Measurements from ENCODE around the gene UBXN6.

UBXN6 gene

DNA sequence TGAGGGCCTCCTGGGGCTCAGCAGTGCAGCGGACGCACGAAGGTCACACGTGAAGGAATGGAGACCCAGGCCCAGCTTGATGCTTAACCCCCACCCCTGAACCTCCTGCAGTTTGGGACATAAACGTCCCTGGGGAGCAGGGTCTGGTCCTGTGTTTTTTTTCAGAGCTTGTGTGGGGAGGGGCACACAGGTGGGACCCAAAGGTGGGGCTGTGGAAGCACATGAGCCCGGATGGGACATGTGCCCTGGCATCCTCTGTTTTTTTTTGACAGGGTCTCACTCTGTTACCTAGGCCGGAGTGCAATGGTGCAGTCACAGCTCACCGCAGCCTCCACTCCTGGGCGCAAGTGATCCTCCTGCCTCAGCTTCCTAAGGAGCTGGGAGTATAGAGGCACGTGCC, 20.5 kb downstream of the UBXN6 start:
- Histone ChIP-seq H3K9ac (ENCODE audit: low read length) (no peak overlapping the region), H3K4me1 (ENCODE audit: control insufficient read depth, insufficient read depth, low read length) (no peaks in the 10 kb centered on the region), H3K27me3 (ENCODE audit: control insufficient read depth, insufficient read depth, low read length) (no peaks in the 10 kb centered on the region), H3K27ac (ENCODE audit: low read depth, low read length) (no peak overlapping the region), H3K4me3 (ENCODE audit: low read length) (no peak overlapping the region), H3K36me3 (ENCODE audit: control insufficient read depth, insufficient read depth, low read length) (peaks cover 2% of the 10 kb centered on the region)

DNA sequence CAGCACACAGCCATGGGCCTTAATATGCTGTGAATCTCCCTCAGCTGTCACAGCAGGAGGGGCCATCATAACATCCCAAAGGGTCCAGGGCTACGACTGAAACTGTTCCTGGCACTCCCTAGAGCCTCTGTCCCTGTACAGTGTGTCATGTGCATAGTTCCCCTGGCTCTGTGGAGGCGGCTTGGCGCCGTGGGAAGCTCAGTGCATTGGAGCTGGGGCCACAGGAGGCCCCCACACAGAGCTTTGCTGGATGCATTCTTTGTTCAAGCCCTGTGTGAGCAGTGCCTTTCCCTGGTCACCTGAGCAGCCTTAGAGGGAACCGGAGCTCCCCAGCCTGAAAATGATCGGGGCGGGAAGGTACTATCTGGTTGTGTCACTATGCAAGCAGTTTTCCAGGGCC, 21.4 kb downstream of the UBXN6 start:
- H3K4me3 ChIP-seq (ENCODE audit: low read length), result no peak overlapping the region
- H3K27me3 ChIP-seq (ENCODE audit: control insufficient read depth, insufficient read depth, low read length), result no peaks in the 10 kb centered on the region
- no peaks in the 10 kb centered on the region for H3K4me1 ChIP-seq (ENCODE audit: control insufficient read depth, insufficient read depth, low read length)
- peaks cover 2% of the 10 kb centered on the region for H3K36me3 ChIP-seq (ENCODE audit: control insufficient read depth, insufficient read depth, low read length)
- H3K27ac ChIP-seq (ENCODE audit: low read depth, low read length), result no peak overlapping the region
- no peak overlapping the region for H3K9ac ChIP-seq (ENCODE audit: low read length)

DNA sequence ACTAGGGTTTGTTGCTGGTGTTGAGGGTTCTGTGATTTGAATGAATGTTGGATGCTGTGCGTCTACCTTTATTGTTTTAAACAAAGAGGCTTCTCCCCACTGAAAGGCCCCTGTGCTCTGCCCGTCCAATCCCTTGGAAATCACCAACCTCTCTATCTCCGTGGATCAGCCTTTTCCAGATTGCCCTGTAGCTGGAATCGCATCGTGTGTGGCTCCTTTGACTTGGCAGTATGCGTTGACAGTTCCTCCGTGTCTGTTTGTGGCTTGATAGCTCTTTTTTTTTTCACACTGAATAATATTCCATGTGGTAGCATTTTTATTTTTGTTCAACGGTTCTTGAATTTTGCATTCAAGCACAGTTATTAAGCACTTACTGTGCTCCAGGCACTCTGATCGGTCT, 23.2 kb downstream of the UBXN6 start:
- no peak overlapping the region for H3K4me3 ChIP-seq (ENCODE audit: low read length)
- no peaks in the 10 kb centered on the region for H3K27me3 ChIP-seq (ENCODE audit: control insufficient read depth, insufficient read depth, low read length)
- H3K36me3 ChIP-seq (ENCODE audit: control insufficient read depth, insufficient read depth, low read length), result peaks cover 5% of the 10 kb centered on the region
- H3K9ac ChIP-seq (ENCODE audit: low read length), result no peak overlapping the region
- H3K4me1 ChIP-seq (ENCODE audit: control insufficient read depth, insufficient read depth, low read length), result no peaks in the 10 kb centered on the region
- no peak overlapping the region for H3K27ac ChIP-seq (ENCODE audit: low read depth, low read length)

DNA sequence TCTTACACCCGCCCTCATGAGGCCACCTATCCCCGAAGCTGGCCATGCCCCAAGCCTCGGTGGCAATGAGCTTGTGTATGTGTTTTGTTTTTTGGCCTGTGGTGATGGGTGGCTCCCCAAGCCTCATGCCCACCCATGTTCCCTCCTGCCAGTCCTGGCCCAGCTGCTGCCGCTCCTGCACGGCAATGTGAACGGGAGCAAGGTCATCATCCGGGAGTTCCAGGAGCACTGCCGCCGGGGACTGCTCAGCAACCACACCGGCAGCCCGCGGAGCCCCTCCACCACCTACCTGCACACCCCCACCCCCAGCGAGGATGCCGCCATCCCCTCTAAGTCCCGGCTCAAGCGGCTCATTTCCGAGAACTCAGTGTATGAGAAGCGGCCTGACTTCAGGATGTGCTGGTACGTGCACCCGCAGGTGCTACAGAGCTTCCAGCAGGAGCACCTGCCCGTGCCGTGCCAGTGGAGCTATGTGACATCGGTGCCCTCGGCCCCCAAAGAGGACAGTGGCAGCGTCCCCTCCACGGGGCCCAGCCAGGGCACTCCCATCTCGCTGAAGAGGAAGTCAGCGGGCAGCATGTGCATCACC, 24.6 kb downstream of the UBXN6 start:
- peaks cover 5% of the 10 kb centered on the region for H3K36me3 ChIP-seq (ENCODE audit: control insufficient read depth, insufficient read depth, low read length)
- H3K4me3 ChIP-seq (ENCODE audit: low read length), result no peak overlapping the region
- H3K27ac ChIP-seq (ENCODE audit: low read depth, low read length), result no peak overlapping the region
- H3K9ac ChIP-seq (ENCODE audit: low read length), result no peak overlapping the region
- no peaks in the 10 kb centered on the region for H3K4me1 ChIP-seq (ENCODE audit: control insufficient read depth, insufficient read depth, low read length)
- H3K27me3 ChIP-seq (ENCODE audit: control insufficient read depth, insufficient read depth, low read length), result no peaks in the 10 kb centered on the region

DNA sequence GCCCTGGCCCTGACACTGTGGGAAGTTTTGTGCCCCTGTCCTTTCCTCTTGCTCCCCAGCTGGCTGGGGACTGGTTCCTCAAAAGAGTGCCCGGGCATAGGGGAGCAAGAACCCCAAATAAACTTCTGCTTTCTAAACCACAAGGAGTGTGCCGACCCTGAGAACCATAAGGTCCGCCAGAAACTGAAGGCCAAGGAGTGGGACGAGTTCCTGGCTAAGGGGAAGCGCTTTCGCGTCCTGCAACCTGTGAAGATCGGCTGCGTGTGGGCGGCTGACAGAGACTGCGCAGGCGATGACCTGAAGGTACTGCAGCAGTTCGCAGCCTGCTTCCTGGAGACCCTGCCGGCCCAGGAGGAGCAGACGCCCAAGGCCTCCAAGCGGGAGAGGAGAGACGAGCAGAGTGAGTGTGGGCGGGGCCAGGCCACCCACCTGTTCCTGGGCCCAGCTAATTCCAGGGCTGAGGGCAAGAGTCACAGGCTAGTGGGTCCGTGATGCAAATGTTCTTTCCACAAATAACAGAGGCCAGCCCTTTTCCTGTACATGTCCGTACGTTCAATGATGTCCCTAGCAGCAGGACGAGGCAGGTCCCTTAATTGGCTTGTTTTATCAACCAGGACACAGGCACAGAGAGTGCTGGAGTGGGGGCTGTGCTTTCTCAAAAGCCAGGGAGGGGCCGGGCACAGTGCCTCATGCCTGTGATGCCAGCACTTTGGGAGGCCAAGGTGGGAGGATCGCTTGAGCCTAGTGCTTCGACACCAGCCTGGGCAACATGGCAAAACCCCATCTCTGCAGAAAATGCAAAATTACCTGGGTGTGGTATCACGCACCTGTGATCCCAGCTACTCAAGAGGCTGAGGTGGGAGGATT, 25.6 kb downstream of the UBXN6 start:
- Histone ChIP-seq H3K27me3 (ENCODE audit: control insufficient read depth, insufficient read depth, low read length) (no peaks in the 10 kb centered on the region), H3K9ac (ENCODE audit: low read length) (no peak overlapping the region), H3K36me3 (ENCODE audit: control insufficient read depth, insufficient read depth, low read length) (peaks cover 5% of the 10 kb centered on the region), H3K27ac (ENCODE audit: low read depth, low read length) (no peak overlapping the region), H3K4me3 (ENCODE audit: low read length) (no peak overlapping the region), H3K4me1 (ENCODE audit: control insufficient read depth, insufficient read depth, low read length) (no peaks in the 10 kb centered on the region)

DNA sequence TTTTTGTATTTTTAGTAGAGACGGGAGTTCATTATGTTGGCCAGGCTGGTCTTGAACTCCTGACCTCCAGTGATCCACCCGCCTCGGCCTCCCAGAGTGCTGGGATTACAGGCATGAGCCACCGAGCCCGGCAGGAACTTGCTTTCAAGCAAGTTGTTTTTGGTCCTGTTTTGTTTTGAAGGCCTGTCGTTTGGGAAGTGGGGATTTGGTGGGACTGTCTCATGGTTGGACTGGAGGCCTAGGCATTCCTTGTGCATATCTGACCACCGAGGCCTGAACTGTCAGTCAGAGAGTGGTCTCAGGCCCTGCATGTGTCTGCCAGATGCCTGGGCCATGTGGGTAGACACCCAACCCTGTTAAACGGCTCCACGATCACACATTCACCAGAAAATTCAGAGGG, 26.3 kb downstream of the UBXN6 start:
- no peaks in the 10 kb centered on the region for H3K27me3 ChIP-seq (ENCODE audit: control insufficient read depth, insufficient read depth, low read length)
- peaks cover 5% of the 10 kb centered on the region for H3K36me3 ChIP-seq (ENCODE audit: control insufficient read depth, insufficient read depth, low read length)
- H3K27ac ChIP-seq (ENCODE audit: low read depth, low read length), result no peak overlapping the region
- no peak overlapping the region for H3K4me3 ChIP-seq (ENCODE audit: low read length)
- no peaks in the 10 kb centered on the region for H3K4me1 ChIP-seq (ENCODE audit: control insufficient read depth, insufficient read depth, low read length)
- no peak overlapping the region for H3K9ac ChIP-seq (ENCODE audit: low read length)

DNA sequence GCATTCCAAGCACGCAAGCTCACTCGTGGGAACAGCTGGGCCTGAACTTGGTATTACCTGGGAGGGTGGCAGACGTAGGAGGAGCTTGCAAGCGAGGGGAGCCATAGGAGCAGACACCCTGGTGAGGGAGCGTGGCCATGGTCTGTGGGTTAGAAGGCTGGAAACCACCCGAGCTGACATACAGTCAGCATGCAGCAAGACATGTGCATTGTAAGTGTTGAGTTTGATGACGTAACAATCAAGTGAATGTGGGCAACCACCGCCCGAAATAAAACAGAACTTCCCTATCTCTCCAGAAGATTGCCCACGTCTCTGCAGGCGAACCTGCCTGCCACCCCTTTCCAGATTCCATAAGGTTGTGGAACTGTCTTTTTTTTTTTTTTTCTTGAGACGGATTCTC, 26.8 kb downstream of the UBXN6 start:
- Histone ChIP-seq H3K36me3 (ENCODE audit: control insufficient read depth, insufficient read depth, low read length) (peaks cover 5% of the 10 kb centered on the region), H3K27ac (ENCODE audit: low read depth, low read length) (no peak overlapping the region), H3K4me3 (ENCODE audit: low read length) (no peak overlapping the region), H3K27me3 (ENCODE audit: control insufficient read depth, insufficient read depth, low read length) (no peaks in the 10 kb centered on the region), H3K4me1 (ENCODE audit: control insufficient read depth, insufficient read depth, low read length) (no peaks in the 10 kb centered on the region), H3K9ac (ENCODE audit: low read length) (no peak overlapping the region)

DNA sequence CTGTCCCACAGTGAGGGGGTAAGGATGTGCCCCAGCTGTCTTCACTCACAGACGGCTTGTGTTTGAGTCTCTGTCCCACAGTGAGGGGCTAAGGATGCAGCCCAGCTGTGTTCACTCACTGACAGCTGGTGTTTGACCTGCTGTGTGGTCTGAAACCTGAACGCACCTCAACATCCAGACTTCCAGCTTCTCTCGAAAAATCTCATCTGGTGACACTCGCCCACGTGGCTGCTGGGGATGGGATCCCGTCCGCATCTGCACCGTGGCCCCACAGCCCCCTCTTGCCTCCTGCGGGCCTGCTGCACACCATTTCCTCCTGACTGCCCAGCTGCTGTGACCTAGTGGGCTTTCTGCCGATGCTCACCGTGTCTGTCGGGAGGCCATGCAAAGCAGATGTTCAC, 27.8 kb downstream of the UBXN6 start:
- Histone ChIP-seq H3K27me3 (ENCODE audit: control insufficient read depth, insufficient read depth, low read length) (no peaks in the 10 kb centered on the region), H3K27ac (ENCODE audit: low read depth, low read length) (no peak overlapping the region), H3K4me1 (ENCODE audit: control insufficient read depth, insufficient read depth, low read length) (no peaks in the 10 kb centered on the region), H3K4me3 (ENCODE audit: low read length) (no peak overlapping the region), H3K9ac (ENCODE audit: low read length) (no peak overlapping the region), H3K36me3 (ENCODE audit: control insufficient read depth, insufficient read depth, low read length) (peaks cover 5% of the 10 kb centered on the region)

DNA sequence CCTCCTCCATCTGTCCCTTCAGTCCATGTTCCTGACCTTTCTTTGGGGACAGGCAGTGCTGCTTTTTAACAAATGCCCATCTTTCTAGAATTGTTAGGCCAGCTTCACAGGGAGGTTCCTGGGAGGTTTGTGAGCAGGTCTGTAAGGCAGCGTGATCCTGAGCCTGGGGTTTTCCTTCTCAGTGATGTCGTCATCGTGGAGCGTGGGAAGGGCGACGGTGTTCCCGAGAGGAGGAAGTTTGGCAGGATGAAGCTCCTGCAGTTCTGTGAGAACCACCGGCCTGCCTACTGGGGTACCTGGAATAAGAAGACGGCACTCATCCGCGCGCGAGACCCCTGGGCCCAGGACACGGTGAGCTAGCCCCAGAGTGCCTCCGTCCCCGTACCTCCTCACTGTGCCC, 28.3 kb downstream of the UBXN6 start:
- no peak overlapping the region for H3K4me3 ChIP-seq (ENCODE audit: low read length)
- H3K27me3 ChIP-seq (ENCODE audit: control insufficient read depth, insufficient read depth, low read length), result no peaks in the 10 kb centered on the region
- no peak overlapping the region for H3K27ac ChIP-seq (ENCODE audit: low read depth, low read length)
- H3K9ac ChIP-seq (ENCODE audit: low read length), result no peak overlapping the region
- peaks cover 5% of the 10 kb centered on the region for H3K36me3 ChIP-seq (ENCODE audit: control insufficient read depth, insufficient read depth, low read length)
- H3K4me1 ChIP-seq (ENCODE audit: control insufficient read depth, insufficient read depth, low read length), result no peaks in the 10 kb centered on the region

DNA sequence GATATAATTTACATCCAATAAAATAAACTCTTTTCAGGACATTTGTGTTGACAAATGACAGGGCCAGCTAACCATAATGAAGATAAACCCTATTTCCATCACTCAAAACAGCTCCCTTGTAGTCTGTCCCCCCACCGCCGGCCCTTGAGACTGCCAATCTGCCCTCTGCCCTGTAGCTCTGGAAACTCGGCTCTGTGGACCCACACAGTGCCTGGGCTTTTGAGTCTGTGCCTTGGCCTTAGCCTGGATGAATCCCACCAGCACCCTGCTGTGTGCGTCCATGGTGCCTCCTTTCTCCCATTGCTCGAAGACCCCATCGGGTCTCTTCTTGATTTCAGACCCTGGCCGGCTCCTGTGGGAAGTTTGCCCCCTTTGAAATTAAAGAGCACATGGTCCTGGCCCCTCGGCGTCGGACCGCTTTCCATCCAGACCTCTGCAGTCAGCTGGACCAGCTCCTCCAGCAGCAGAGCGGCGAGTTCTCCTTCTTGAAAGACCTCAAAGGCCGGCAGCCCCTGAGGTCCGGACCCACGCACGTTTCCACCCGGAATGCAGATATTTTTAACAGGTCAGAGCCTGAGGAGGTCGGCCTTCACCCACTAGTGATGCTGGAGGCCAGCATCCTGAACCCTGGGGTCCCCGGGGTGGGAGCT, 29.1 kb downstream of the UBXN6 start:
- Histone ChIP-seq H3K9ac (ENCODE audit: low read length) (no peak overlapping the region), H3K4me1 (ENCODE audit: control insufficient read depth, insufficient read depth, low read length) (no peaks in the 10 kb centered on the region), H3K27me3 (ENCODE audit: control insufficient read depth, insufficient read depth, low read length) (no peaks in the 10 kb centered on the region), H3K27ac (ENCODE audit: low read depth, low read length) (no peak overlapping the region), H3K36me3 (ENCODE audit: control insufficient read depth, insufficient read depth, low read length) (peaks cover 5% of the 10 kb centered on the region), H3K4me3 (ENCODE audit: low read length) (no peak overlapping the region)

DNA sequence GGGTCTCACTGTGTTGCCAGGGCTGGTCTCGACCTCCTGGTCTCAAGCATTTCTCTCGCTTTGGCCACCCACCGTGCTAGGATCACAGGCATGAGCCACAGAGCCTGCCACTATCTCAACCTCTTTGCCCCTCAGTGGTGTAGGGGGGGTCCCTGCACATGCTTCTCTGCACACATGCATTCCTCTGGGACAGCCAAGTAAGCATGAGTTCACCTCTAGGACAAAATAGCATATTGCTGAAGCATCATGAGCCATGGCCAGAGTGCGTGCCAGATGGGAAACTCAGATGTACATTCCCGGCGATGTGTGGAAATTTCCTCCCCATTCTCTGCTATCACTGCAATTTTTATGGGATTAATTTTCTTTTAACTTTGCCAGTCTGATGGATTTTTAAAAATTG, 32.1 kb downstream of the UBXN6 start:
- peaks cover 3% of the 10 kb centered on the region for H3K36me3 ChIP-seq (ENCODE audit: control insufficient read depth, insufficient read depth, low read length)
- H3K27me3 ChIP-seq (ENCODE audit: control insufficient read depth, insufficient read depth, low read length), result no peaks in the 10 kb centered on the region
- H3K4me1 ChIP-seq (ENCODE audit: control insufficient read depth, insufficient read depth, low read length), result no peaks in the 10 kb centered on the region
- no peak overlapping the region for H3K27ac ChIP-seq (ENCODE audit: low read depth, low read length)
- no peak overlapping the region for H3K9ac ChIP-seq (ENCODE audit: low read length)
- no peak overlapping the region for H3K4me3 ChIP-seq (ENCODE audit: low read length)

DNA sequence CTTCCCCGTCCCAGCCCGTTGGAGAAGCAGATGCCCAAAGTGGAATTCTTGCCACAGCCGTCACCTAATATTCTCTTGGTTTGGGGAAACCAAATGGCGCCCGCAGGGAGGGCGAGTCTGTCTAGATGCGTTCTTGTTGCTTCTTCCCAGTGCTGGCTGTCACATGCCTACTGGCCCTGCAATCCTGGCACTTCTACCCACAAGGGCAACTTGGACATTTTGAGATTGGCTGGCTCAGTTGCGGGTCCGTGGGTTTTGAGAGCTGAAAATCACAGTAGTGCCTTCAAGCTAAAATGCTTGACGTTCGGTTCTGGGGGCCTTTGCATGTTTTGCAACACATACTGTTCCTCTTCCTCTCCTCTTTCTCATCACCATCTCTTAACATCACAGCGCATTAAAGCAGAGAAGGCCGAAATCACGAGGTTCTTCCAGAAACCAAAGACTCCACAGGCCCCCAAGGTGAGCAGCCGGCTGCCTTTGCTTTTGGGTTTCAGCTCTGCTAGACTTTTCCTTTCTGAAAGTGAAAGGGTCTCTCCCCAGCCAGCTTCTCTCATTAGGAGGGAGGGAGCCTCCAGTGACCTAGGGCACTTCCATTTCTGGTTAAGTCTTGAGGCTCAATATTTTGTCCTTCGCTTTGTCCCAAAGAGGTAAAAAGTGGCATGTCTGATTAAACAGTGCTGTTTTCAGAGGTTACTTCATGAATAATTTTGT, 34.0 kb downstream of the UBXN6 start:
- Histone ChIP-seq H3K4me1 (ENCODE audit: control insufficient read depth, insufficient read depth, low read length) (no peaks in the 10 kb centered on the region), H3K36me3 (ENCODE audit: control insufficient read depth, insufficient read depth, low read length) (peaks cover 3% of the 10 kb centered on the region), H3K4me3 (ENCODE audit: low read length) (no peak overlapping the region), H3K27me3 (ENCODE audit: control insufficient read depth, insufficient read depth, low read length) (no peaks in the 10 kb centered on the region), H3K27ac (ENCODE audit: low read depth, low read length) (no peak overlapping the region), H3K9ac (ENCODE audit: low read length) (no peak overlapping the region)

Data from rectal smooth muscle tissue (tissue), 1 donor.